ENCODE measurements around the gene XPR1.
"Not testable (repeated sequence)": the region's sequence is repeated elsewhere in the genome, so short reads cannot be mapped to it uniquely, and the experiment has no call there.

XPR1 gene

GRCh38 chr1:180842491-180843275 is 210.9 kb downstream of the XPR1 start:
- DNase-seq, result no peak

DNA sequence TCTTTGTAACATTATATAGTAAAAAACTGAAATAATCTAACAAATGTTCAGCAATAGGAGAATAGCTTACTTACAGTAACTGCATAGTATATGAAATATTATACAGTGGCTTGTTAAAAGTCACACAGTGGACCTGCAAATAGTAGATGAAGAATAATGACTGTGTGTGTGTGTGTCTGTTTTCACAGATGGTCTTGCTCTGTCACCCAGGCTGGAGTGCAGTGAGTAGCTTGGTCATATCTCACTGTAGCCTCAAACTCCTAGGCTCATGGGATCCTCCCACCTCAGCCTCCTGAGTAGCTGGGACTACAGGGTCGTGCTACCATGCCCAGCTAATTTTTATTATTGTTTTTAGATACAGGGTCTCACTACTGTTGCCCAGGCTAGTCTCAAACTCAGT is 213.5 kb downstream of the XPR1 start:
- DNase-seq, result no peak

DNA sequence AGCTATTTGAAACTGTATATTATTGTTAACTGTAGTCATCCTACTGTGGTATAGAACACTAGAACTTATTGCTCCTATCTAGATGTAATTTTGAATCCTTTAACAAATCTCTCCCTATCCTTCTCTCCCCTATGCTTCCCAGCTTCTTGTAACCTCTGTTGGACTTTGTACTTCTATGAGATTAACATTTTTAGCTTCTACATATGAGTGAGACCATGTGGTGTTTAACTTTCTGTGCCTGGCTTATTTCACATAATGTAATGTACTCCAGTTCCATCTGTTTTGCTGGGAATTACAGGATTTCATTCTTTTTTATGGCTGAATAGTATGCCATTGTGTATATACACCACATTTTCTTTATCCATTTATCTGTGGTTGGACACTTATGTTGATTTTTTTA is 216.4 kb downstream of the XPR1 start:
- no peak for DNase-seq

- DNase-seq, result no peak
These were observed 217.4 kb downstream of the XPR1 start for GRCh38 chr1:180849031-180849775.

DNA sequence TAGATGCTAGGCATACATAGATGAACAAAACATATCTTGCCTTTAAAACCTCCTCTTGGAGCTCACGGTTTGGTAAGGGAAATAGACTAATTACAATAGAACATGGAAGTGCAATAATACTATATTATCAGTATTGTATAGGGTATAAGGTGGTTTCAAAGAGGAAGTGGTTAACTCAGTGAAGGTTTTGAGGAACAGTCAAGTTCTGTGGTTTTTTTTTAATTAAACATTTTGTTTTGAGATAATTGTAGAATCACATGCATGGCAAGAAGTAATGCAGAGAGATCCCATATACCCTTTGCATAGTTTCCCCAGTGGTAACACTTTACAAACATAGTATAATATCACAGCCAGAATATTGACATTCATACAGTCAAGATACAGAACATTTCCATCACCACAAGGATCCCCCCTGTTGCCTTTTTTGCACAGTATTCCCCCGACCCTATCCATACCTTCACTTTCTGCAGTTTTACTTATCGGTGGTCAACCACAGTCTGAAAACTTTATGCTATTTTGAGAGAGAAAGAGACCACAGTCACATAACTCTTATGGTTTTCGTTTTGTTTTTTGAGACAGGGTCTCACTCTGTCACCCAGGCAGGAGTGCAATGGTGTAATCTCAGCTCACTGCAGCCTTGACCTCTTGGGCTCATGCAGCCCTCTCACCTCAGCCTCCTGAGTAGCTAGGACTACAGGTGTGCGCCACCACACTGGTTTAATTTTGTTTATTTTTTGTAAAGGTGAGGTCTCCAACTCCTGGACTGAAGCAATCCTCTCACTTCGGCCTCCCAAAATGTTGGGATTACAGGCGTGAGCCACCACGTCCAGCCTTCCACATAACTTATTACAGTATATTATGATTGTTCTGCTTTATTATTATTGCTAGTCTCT is 220.4 kb downstream of the XPR1 start:
- no peak for DNase-seq

DNA sequence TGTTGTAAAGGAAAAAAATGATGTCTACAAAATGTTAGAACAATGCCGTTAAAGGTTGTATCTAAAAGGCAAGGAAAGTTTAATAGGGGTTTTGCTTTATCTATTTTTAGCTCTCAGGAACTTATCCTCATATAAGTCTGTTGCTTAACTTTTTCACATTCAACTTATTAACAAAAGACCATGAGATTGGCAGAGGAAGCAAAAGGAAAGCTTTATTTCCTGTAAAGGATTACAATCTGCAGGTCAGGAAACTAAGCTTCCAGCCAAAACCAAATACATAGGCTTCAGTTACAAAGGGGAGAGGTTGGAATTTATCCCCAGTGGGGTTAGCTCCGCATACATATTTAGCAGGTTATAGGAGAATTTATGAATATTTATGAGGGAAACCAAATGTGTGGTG is 222.2 kb downstream of the XPR1 start:
- DNase-seq, result no peak

- no peak for DNase-seq
These were observed 222.6 kb downstream of the XPR1 start for GRCh38 chr1:180854456-180854855.

DNA sequence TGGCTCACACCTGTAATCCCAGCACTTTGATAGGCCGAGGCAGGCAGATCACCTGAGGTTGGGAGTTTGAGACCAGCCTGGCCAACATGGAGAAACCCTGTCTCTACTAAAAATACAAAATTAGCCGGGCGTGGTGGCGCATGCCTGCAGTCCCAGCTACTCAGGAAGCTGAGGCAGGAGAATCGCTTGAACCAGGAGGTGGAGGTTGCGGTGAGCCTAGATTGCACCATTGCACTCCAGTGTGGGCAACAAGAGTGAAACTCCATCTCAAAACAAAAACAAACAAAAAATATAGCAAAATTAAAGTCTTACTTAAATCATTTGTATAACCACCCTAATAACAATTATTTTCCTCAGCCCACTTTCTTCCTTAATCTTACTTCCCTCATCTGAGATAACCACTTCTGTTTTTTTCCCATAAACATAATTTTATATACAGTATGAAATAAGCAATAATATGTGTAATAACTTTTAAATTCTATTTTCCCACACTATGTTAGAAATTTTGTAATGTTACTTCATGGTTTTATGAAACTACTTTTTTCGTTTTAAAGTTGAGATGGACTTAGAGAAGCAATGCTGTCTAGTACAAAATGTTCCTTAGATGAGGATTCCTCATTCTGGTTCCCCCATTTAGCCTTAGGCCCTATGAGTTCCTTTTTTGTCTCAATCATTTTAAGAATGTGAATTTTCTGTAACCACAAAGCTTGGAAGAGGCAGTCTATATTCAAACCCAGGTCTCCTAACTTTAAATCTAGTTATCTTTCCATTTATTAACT is 226.3 kb downstream of the XPR1 start:
- DNase-seq, result not testable (repeated sequence)

DNA sequence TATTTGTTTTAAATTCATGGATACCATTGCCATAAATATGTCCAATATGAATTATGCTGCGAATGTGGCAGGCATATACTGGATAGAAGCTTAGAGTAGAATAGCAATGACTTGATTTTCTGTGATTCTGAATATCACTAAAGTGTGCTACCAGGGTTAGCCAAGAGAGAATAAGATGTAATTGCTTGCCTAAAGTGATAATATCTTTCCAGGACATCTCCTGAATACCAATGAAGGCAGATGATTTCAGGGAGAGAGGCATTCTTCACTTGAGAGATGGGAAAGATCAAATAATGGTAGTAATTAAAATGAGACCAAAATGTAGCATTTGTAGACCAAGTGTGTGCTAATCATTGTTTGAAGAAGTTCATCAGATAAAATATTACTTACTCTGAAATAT is 227.5 kb downstream of the XPR1 start:
- no peak for DNase-seq

DNA sequence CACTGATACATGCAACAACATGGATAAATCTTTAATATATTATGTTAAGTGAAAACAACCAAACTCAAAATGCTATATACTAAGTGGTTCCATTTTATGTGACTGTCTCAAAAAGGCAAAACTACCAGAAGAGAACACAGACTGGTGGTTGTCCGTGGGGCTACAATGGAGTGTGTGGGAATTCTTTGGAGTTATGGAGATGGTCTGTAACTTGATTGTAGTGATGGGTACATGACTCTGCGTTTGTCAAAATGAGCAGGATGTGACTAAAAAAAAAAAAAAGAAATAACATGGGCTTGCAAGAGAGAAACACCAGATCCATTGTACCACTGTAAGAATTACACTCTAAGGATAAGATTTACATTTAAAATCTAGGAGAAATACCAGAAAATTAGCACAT is 228.7 kb downstream of the XPR1 start:
- no peak for DNase-seq

- DNase-seq, result no peak
These were observed 230.5 kb downstream of the XPR1 start for GRCh38 chr1:180862305-180862704.

GRCh38 chr1:180863158-180863775 is 231.4 kb downstream of the XPR1 start:
- DNase-seq, result no peak

- no peak for DNase-seq
These were observed 250.1 kb downstream of the XPR1 start for GRCh38 chr1:180881806-180882509.

GRCh38 chr1:180884588-180885300 is 252.9 kb downstream of the XPR1 start:
- no peak for DNase-seq

DNA sequence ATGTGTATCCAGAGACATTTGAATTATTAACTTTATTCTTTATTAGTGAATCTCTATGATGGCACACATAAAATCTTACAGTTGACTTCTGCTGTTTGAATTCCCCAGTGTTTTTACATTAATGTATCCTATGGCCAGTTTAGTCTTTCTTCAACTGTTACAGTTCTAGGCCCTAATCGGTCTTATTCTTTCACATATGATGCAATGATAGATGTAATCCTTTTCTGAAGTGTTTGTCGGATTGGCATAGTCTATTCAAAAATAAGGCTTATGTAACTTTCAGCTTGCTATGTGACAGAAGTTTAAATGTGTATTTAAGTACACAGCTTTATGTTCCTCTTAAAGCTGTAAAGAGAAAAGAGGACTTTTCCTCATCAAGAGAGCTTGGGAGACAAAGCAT is 254.5 kb downstream of the XPR1 start:
- DNase-seq, result no peak

- DNase-seq, result no peak
These were observed 256.0 kb downstream of the XPR1 start for GRCh38 chr1:180887841-180888240.

DNA sequence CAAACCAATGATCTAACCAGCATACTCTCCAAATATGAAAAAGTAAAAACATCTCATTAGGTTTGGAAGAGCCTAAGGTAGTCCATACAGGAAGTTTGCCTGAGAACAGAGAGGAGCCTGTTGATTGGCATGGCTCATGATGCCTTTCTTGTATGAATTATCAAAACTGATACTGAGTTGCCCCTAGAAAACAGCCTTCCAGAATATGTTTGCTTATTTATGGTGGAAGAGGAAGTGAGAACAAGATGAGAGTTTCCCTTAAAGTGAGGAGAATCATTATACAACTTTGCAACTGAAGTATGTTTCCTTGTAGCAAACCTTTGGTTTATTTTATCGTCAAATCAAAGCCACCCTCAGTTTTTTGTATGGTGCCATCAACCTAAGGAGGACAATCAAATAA is 257.0 kb downstream of the XPR1 start:
- no peak for DNase-seq

DNA sequence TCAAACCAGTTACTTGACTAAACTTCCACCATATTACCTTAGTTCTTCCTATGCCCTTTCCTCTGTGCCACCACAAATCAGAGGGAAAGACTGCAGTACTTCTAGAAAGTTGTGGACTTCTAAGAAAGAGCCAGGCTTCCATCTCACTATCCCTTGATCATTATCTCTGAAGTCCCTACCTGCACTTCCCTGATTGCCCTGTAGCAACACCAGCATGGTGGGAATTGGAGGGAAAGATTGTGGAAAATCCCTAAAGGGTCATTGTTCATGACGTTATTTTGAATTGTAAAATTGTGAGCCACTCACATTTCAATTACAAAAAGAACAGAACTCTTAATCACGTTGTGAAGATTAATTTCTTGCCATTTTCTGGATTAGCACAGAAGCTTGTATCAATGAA is 257.5 kb downstream of the XPR1 start:
- no peak for DNase-seq

- DNase-seq, result no peak
These were observed 260.4 kb downstream of the XPR1 start for GRCh38 chr1:180892272-180892671.

- DNase-seq, result no peak
These were observed 260.9 kb downstream of the XPR1 start for GRCh38 chr1:180892675-180893074.

DNA sequence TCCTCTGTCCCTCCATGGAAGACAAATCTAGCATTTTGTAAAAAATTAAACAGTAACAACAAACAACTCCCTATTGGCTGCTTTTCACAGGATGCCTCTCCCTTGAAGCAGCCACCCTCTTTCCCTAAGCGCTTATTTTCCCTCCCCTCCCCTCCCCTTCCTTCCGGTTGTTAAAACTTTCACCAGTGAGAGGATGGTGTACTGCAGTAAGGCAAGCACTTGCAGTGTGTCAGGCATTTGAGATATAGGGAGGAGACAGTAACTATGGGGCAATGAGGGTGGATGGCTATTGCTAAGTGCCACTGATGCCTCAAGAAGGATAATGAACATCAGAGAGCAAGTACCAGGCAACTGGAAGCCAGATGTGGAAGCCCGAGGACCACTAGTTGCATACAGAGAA is 261.8 kb downstream of the XPR1 start:
- DNase-seq, result no peak
